ENCODE results near the gene LRCH1. TPM values are rescaled to one million over a fixed set of nuclear protein-coding genes. Genes with fewer than 3 reads are reported as not detected.

The LRCH1 gene
- polyA plus RNA-seq, 1 donor (not counting 4 experiments of a cell fraction or from before 2014, with no cell fraction given) = 16.2 TPM

GRCh38 chr13:46544811-46545210 is 8.2 kb upstream of the LRCH1 start:
- no peaks in the 10 kb centered on the region for H3K9me1 ChIP-seq (ENCODE audit: control insufficient read depth, extremely low read depth, insufficient read depth, low read length)
- H3K9ac ChIP-seq (ENCODE audit: control insufficient read depth, extremely low read depth, insufficient read depth, low read length) = no peak overlapping the region
- no peak overlapping the region for H2AFZ ChIP-seq (ENCODE audit: control insufficient read depth, low read length)
- H3K79me2 ChIP-seq (ENCODE audit: control insufficient read depth, insufficient read depth, low read length) = no peaks in the 10 kb centered on the region
- no peaks in the 10 kb centered on the region for H3K4me1 ChIP-seq (ENCODE audit: control insufficient read depth, extremely low read depth, insufficient read depth, low read length)
- no peak overlapping the region for H3K4me3 ChIP-seq (ENCODE audit: control insufficient read depth in 2 of 3, extremely low read depth in 1 of 3, insufficient read depth in 2 of 3, low read depth in 1 of 3, low read length in 3 of 3)
- H3K27ac ChIP-seq (ENCODE audit: control insufficient read depth, insufficient read depth, low read length) = no peak overlapping the region
- H4K20me1 ChIP-seq (ENCODE audit: control insufficient read depth, extremely low read depth, insufficient read depth, low read length) = no peaks in the 10 kb centered on the region
- peaks cover 2% of the 10 kb centered on the region for H3K27me3 ChIP-seq (ENCODE audit: control insufficient read depth, extremely low read depth, insufficient read depth, low read length)
- no peak overlapping the region for H3K4me2 ChIP-seq (ENCODE audit: control insufficient read depth, extremely low read depth, insufficient read depth, low read depth, low read length)
- FAIRE-seq = no peak
- TF ChIP-seq CTCF (optimal IDR thresholded peaks at IDR 0.05 in 1 of 3, IDR thresholded peaks at IDR 0.05 in 1 of 3, conservative IDR thresholded peaks at IDR 0.05 in 1 of 3; ENCODE audit: extremely low read depth in 1 of 3, insufficient read depth in 2 of 3, low read length in 3 of 3) (no peak), EZH2 (IDR thresholded peaks at IDR 0.05; ENCODE audit: low read length) (no peak)
- no peak for DNase-seq (ENCODE audit: low read depth, low spot score)
- H3K9me3 ChIP-seq (ENCODE audit: control insufficient read depth, low read depth, low read length) = no peaks in the 10 kb centered on the region
- dilution Hi-C loops (cut with MboI; ENCODE audit: extremely low pct_ligation_motif_present, low sequenced_read_pairs) = no loop called here
- no peaks in the 10 kb centered on the region for H3K36me3 ChIP-seq (ENCODE audit: control insufficient read depth in 2 of 2, extremely low read depth in 1 of 2, insufficient read depth in 2 of 2, low read length in 2 of 2)

DNA sequence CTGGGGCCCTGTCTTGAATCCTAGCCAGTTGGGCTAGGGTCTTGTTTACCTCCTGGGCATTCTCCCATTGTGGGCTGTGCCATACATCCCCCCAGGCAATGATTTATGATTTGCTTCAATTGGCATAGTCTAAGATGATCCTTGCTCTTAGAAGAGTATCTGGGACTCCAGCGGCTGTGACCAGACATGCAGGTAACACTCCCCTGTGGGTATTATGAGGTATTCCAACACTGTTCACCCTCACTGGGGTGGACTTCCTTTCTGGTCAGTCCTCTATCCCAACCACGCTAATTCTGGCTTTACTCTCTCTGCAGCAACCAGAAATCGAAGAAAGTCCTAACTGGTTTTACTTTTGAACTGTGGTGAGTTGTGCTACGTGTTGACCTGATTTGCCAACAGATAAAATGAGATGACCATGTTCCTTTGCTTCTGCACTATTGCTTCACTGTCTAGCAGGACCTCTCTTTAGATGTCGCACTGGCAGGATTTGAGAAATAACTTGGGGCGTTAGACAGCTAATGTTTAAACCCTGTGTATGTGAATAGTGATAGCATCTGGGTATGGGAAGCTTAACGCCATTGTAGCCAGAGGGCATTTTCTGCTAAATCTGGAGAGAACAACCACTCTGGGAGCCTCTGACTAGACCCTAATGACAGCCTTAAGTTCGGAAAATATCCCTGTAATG is 6.7 kb upstream of the LRCH1 start:
- Histone ChIP-seq H3K79me2 (ENCODE audit: control insufficient read depth, insufficient read depth, low read length) (no peaks in the 10 kb centered on the region), H2AFZ (ENCODE audit: control insufficient read depth, low read length) (no peak overlapping the region), H3K9me1 (ENCODE audit: control insufficient read depth, extremely low read depth, insufficient read depth, low read length) (no peaks in the 10 kb centered on the region), H3K9me3 (ENCODE audit: control insufficient read depth, low read depth, low read length) (no peaks in the 10 kb centered on the region), H3K9ac (ENCODE audit: control insufficient read depth, extremely low read depth, insufficient read depth, low read length) (no peak overlapping the region), H3K27me3 (ENCODE audit: control insufficient read depth, extremely low read depth, insufficient read depth, low read length) (peaks cover 2% of the 10 kb centered on the region), H3K36me3 (ENCODE audit: control insufficient read depth in 2 of 2, extremely low read depth in 1 of 2, insufficient read depth in 2 of 2, low read length in 2 of 2) (no peaks in the 10 kb centered on the region), H4K20me1 (ENCODE audit: control insufficient read depth, extremely low read depth, insufficient read depth, low read length) (no peaks in the 10 kb centered on the region), H3K4me2 (ENCODE audit: control insufficient read depth, extremely low read depth, insufficient read depth, low read depth, low read length) (no peak overlapping the region), H3K4me3 (ENCODE audit: control insufficient read depth in 2 of 3, extremely low read depth in 1 of 3, insufficient read depth in 2 of 3, low read depth in 1 of 3, low read length in 3 of 3) (no peak overlapping the region), H3K4me1 (ENCODE audit: control insufficient read depth, extremely low read depth, insufficient read depth, low read length) (peaks cover 2% of the 10 kb centered on the region), H3K27ac (ENCODE audit: control insufficient read depth, insufficient read depth, low read length) (no peak overlapping the region)
- no peak for FAIRE-seq
- no peak for TF ChIP-seq CTCF (optimal IDR thresholded peaks at IDR 0.05 in 1 of 3, IDR thresholded peaks at IDR 0.05 in 1 of 3, conservative IDR thresholded peaks at IDR 0.05 in 1 of 3; ENCODE audit: extremely low read depth in 1 of 3, insufficient read depth in 2 of 3, low read length in 3 of 3)
- dilution Hi-C loops (cut with MboI; ENCODE audit: extremely low pct_ligation_motif_present, low sequenced_read_pairs) = no loop called here
- DNase-seq (ENCODE audit: low read depth, low spot score) = no peak
